HG03469 (cell line): ENCODE results near the gene PALM2AKAP2.

Source experiments
- ATAC-seq: cut with Tn5 transposase; IDR thresholded peaks from one replicate; pipeline ENCODE4 v1.9.1; 2021; ENCODE audit warnings: mild to moderate bottlenecking, moderate library complexity, moderate number of reproducible peaks; ENCODE audit not compliant: unreplicated experiment

PALM2AKAP2 gene

GRCh38 chr9:109779711-109780452, at the start of gene PALM2AKAP2:
PALM2AKAP2 (plus strand) TSS chr9:109780198; CDS start chr9:109780489, 291 bp downstream.
- ATAC-seq: no peak

- ATAC-seq: no peak
Observed at GRCh38 chr9:109730228-109730627, 49.8 kb upstream of the PALM2AKAP2 start.

GRCh38 chr9:109733690-109734089, 46.3 kb upstream of the PALM2AKAP2 start:
- ATAC-seq: no peak

GRCh38 chr9:109734814-109735213, 45.2 kb upstream of the PALM2AKAP2 start:
- ATAC-seq: no peak

GRCh38 chr9:109735801-109736200, 44.2 kb upstream of the PALM2AKAP2 start:
- ATAC-seq: no peak

- ATAC-seq: no peak
Observed at GRCh38 chr9:109737295-109737694, 42.7 kb upstream of the PALM2AKAP2 start.

GRCh38 chr9:109739760-109740159, 40.2 kb upstream of the PALM2AKAP2 start:
- no peak for ATAC-seq

- ATAC-seq: no peak
Observed at GRCh38 chr9:109742776-109743348, 37.1 kb upstream of the PALM2AKAP2 start.

- ATAC-seq: no peak
Observed at GRCh38 chr9:109743696-109744095, 36.3 kb upstream of the PALM2AKAP2 start.

- ATAC-seq: no peak
Observed at GRCh38 chr9:109745335-109746283, 34.4 kb upstream of the PALM2AKAP2 start.

GRCh38 chr9:109751253-109751652, 28.7 kb upstream of the PALM2AKAP2 start:
- no peak for ATAC-seq

- ATAC-seq: no peak
Observed at GRCh38 chr9:109753308-109753707, 26.7 kb upstream of the PALM2AKAP2 start.

GRCh38 chr9:109755040-109755439, 25.0 kb upstream of the PALM2AKAP2 start:
- ATAC-seq: no peak

GRCh38 chr9:109759589-109759988, 20.4 kb upstream of the PALM2AKAP2 start:
- ATAC-seq: no peak

GRCh38 chr9:109765278-109765677, 14.7 kb upstream of the PALM2AKAP2 start:
- no peak for ATAC-seq

GRCh38 chr9:109765830-109766229, 14.2 kb upstream of the PALM2AKAP2 start:
- no peak for ATAC-seq

GRCh38 chr9:109766351-109766750, 13.6 kb upstream of the PALM2AKAP2 start:
- no peak for ATAC-seq

- no peak for ATAC-seq
Observed at GRCh38 chr9:109767404-109767803, 12.6 kb upstream of the PALM2AKAP2 start.

GRCh38 chr9:109767814-109768213, 12.2 kb upstream of the PALM2AKAP2 start:
- ATAC-seq: no peak

- ATAC-seq: no peak
Observed at GRCh38 chr9:109769250-109769649, 10.7 kb upstream of the PALM2AKAP2 start.

- ATAC-seq: no peak
Observed at GRCh38 chr9:109770101-109770500, 9.9 kb upstream of the PALM2AKAP2 start.
